ENCODE data around the gene SMCR8. TPM values are rescaled to one million over a fixed set of nuclear protein-coding genes. Genes with fewer than 3 reads are reported as not detected.

Gene SMCR8
- total and polyA plus RNA-seq, 2 of the 8 experiments (the other 6 are each of a cell fraction or from before 2014, with no cell fraction given), result 6.9 to 18.5 TPM

DNA sequence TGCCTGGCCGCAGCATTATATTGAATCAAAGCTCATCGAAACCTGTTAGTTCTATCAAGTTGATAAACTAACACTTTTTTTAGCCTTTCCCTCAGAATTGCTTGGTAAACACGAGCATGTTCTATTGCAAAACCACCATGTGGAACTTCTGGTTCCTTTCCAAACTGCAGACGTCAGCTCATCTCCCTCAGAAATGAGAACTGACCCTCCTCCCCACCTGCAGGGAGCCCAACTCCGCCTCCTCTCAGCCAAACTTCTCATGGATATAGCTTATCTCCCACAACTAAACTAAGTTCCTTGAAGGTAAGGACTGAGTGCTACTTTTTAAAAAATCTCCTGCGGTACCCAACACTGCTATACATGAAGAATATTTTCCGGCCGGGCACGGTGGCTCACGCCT, 41.5 kb downstream of the SMCR8 start:
- Histone ChIP-seq H3K36me3 (ENCODE audit: control insufficient read depth in 2 of 4, insufficient read depth in 4 of 4, low read length in 3 of 4) (peaks cover 12 to 40% (median 28%) of the 10 kb centered on the region in 4 experiments; a peak in 7 of 8 replicates), H2AFZ (ENCODE audit: low read length) (no peak overlapping the region), H3K27ac (ENCODE audit: low read depth, low read length) (no peak overlapping the region), H4K8ac (ENCODE audit: extremely low read depth, insufficient read depth, low read length) (no peak overlapping the region), H3K79me1 (ENCODE audit: low read depth, low read length) (peaks cover 3% of the 10 kb centered on the region; the same call in 1 of the 2 replicates), H4K91ac (replicated peaks; ENCODE audit: insufficient read length, low read length) (no peak overlapping the region), H2BK5ac (ENCODE audit: low read depth, low read length) (no peak overlapping the region), H3K4me2 (ENCODE audit: insufficient read depth in 1 of 2, low read depth in 2 of 2, low read length in 2 of 2) (no peak overlapping the region), H3K9ac (replicated peaks in 1 of 4; ENCODE audit: extremely low read depth in 1 of 4, low read depth in 3 of 4, low read length in 3 of 4) (no peak overlapping the region), H3K27me3 (replicated peaks in 1 of 4; ENCODE audit: control insufficient read depth in 3 of 4, extremely low read depth in 1 of 4, insufficient read depth in 3 of 4, low read length in 3 of 4) (no peaks in the 10 kb centered on the region), H2BK120ac (replicated peaks; ENCODE audit: low read depth, low read length) (no peak overlapping the region), H3K4me3 (ENCODE audit: extremely low read depth in 1 of 4, insufficient read depth in 2 of 4, low read depth in 3 of 4, low read length in 4 of 4) (no peak overlapping the region), H3K4me1 (replicated peaks in 1 of 4; ENCODE audit: control insufficient read depth in 3 of 4, insufficient read depth in 4 of 4, low read length in 3 of 4) (no peaks in the 10 kb centered on the region), H2BK15ac (ENCODE audit: low read length) (no peak overlapping the region), H2AK5ac (ENCODE audit: low read depth, low read length) (no peak overlapping the region), H4K20me1 (replicated peaks in 1 of 2; ENCODE audit: control insufficient read depth in 1 of 2, insufficient read depth in 2 of 2, low read length in 2 of 2) (no peaks in the 10 kb centered on the region), H3K23me2 (ENCODE audit: low read depth, low read length) (no peaks in the 10 kb centered on the region), H3K4ac (replicated peaks; ENCODE audit: insufficient read length, low read depth, low read length) (no peak overlapping the region), H3K56ac (replicated peaks; ENCODE audit: insufficient read length, low read depth, low read length) (no peak overlapping the region), H4K5ac (ENCODE audit: insufficient read length, low read depth, low read length) (no peak overlapping the region), H2BK20ac (ENCODE audit: low read length) (no peak overlapping the region), H2BK12ac (ENCODE audit: low read depth, low read length) (no peak overlapping the region), H3K23ac (ENCODE audit: insufficient read length) (no peak overlapping the region), H3K18ac (ENCODE audit: extremely low read depth, low read length) (no peak overlapping the region), H3K79me2 (ENCODE audit: control insufficient read depth in 1 of 2, insufficient read depth in 2 of 2, low read length in 2 of 2) (peaks cover 4 to 25% of the 10 kb centered on the region in 2 experiments), H3K14ac (ENCODE audit: insufficient read length) (no peak overlapping the region), H3K9me3 (ENCODE audit: insufficient read depth in 2 of 2, low read depth in 1 of 2, low read length in 1 of 2) (no peaks in the 10 kb centered on the region)
- CTCF ChIA-PET (ENCODE audit: partially characterized antibody), result interaction anchor here (1.1 to 1.4 kb wide), 2 partner anchors 35 to 140 kb away, joined by 3 to 4 read pairs; no protein-coding TSS in a partner anchor
- WGBS, 2 experiments (ENCODE audit: extremely low coverage in 1 of 2, insufficient coverage in 1 of 2, insufficient read length in 1 of 2, insufficient replicate concordance in 2 of 2, low coverage in 1 of 2, low lambda C conversion rate in 2 of 2, missing lambda C conversion rate in 1 of 2), result 95% methylated on average over 10 of the region's 10 CpGs; no CpG with 5 or more reads in 1 of the 2 experiments
- FAIRE-seq (no peak), DNase-seq (ENCODE audit: low read depth in 1 of 2, low spot score in 2 of 2) (no peak)
- POLR2A ChIA-PET (ENCODE audit: partially characterized antibody), result interaction anchor here (1.0 to 1.3 kb wide), 3 partner anchors 34 to 106 kb away, joined by 4 read pairs; no protein-coding TSS in a partner anchor
- TF ChIP-seq JUN (IDR thresholded peaks at IDR 0.05; ENCODE audit: low read depth, low read length) (no peak), EGR1 (IDR thresholded peaks at IDR 0.05; ENCODE audit: borderline replicate concordance, low read depth, low read length) (no peak), POLR2A (IDR thresholded peaks at IDR 0.05; ENCODE audit: control extremely low read depth in 1 of 2, low read depth in 2 of 2, low read length in 2 of 2) (no peak), CHD1 (IDR thresholded peaks at IDR 0.05; ENCODE audit: low read depth, low read length) (no peak), YY1 (IDR thresholded peaks at IDR 0.05; ENCODE audit: low read depth, low read length) (no peak), CTBP2 (IDR thresholded peaks at IDR 0.05; ENCODE audit: borderline replicate concordance, insufficient read depth, insufficient read length, low read length) (no peak), RXRA (IDR thresholded peaks at IDR 0.05; ENCODE audit: insufficient read depth, low read depth, low read length) (no peak), MAFK (IDR thresholded peaks at IDR 0.05; ENCODE audit: low read depth, low read length) (no peak), FOSL1 (IDR thresholded peaks at IDR 0.05; ENCODE audit: insufficient read depth, low read depth, low read length) (no peak), SP1 (IDR thresholded peaks at IDR 0.05; ENCODE audit: low read depth, low read length) (no peak), HDAC6 (IDR thresholded peaks at IDR 0.05; ENCODE audit: low read depth, low read length) (no peak), CEBPB (IDR thresholded peaks at IDR 0.05; ENCODE audit: low read depth, low read length) (no peak), KDM1A (IDR thresholded peaks at IDR 0.05; ENCODE audit: borderline replicate concordance, low read length) (no peak), TCF12 (IDR thresholded peaks at IDR 0.05; ENCODE audit: low read depth, low read length) (no peak)
- TF ChIP-seq, protein P1, sequence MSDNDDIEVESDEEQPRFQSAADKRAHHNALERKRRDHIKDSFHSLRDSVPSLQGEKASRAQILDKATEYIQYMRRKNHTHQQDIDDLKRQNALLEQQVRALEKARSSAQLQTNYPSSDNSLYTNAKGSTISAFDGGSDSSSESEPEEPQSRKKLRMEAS (IDR thresholded peaks at IDR 0.05), result no peak
